ENCODE data around the gene ZNF563.

- TF ChIP-seq POLR2AphosphoS5 (IDR thresholded peaks at IDR 0.05; ENCODE audit: low read depth, low read length) (no peak), POLR2A (IDR thresholded peaks at IDR 0.05; ENCODE audit: low read depth, low read length) (no peak)
These were observed 48.8 kb downstream of the ZNF563 start for GRCh38 chr19:12284631-12285030.

Data from GM12892 (cell line).